ENCODE results near the gene ZBTB32. TPM values are rescaled to one million over a fixed set of nuclear protein-coding genes. Genes with fewer than 3 reads are reported as not detected.

ZBTB32 gene
- total RNA-seq, 1 donor from 2014 or later, result not detected

DNA sequence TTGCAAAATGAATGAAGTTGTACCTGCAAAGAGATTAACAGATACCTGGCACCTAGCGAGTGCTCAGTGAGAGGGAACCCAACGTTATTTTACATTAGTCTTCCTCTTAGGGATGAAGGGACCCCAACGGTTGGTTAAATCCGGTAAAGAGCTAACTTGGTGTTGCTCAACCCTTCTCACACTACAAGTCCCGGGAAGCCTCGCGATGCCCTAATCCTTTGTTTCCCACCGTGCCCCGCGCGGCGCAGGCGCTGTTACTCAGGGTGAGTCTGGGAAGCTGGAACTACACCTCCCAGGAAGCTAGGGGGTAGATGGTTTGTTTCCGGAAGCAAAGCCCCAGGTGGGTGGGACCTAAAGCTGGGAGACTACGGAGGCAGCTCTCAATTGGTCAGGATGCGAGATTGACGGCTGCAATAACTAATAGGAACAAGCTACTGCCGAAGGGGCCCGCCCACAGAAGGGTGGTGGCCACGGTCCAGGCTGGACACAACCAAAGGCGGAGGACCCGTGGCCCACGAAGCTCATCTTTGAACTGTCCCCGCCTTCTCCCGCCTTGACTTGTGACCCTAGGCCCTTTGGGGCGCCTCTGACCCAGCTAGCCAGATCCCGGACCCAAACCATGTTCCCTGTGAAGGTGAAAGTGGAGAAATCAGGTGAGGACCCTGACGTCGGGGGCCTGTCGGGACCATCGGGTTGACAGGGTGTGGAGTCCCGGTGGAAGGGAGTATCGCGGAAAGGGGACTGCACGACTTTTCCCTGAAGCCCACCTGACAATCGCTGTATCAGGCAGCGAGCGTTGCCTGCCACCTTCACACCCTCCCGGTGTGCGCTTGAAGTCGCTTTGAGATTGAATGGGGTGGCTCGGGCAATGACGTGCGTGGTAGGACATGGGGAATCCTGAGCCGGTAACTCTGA lies 44.0 kb downstream of the ZBTB32 start, which contains the start of gene LIN37:
Gene LIN37 (plus strand): TSS at position 471 of the 915 bp plus-strand sequence. CDS start 149 bp downstream, at position 620.
- TF ChIP-seq, protein P1, sequence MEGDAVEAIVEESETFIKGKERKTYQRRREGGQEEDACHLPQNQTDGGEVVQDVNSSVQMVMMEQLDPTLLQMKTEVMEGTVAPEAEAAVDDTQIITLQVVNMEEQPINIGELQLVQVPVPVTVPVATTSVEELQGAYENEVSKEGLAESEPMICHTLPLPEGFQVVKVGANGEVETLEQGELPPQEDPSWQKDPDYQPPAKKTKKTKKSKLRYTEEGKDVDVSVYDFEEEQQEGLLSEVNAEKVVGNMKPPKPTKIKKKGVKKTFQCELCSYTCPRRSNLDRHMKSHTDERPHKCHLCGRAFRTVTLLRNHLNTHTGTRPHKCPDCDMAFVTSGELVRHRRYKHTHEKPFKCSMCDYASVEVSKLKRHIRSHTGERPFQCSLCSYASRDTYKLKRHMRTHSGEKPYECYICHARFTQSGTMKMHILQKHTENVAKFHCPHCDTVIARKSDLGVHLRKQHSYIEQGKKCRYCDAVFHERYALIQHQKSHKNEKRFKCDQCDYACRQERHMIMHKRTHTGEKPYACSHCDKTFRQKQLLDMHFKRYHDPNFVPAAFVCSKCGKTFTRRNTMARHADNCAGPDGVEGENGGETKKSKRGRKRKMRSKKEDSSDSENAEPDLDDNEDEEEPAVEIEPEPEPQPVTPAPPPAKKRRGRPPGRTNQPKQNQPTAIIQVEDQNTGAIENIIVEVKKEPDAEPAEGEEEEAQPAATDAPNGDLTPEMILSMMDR (conservative IDR thresholded peaks at IDR 0.05; ENCODE audit: low read depth, low read length), result no peak

DNA sequence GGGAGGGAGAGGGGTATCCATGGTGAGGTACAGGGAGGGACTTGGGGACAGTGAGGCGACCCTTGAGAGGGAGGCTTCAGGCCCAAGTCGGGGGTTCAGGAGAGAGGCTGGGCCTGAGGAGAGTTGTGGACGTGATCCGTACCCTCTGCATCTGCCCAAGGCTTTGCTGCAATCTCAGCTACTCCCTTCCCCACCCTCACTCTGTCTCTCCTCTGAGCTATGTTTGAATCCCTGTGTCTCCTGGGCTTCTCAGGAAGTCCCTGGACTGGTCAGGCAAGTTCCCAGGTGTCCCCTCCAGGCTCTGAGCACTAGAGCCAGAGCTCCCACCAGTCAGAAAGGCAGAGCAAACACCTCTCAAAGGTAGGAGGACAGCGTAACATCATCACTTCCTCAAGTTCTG lies 45.8 kb downstream of the ZBTB32 start:
- no peak overlapping the region for H3K4me3 ChIP-seq (ENCODE audit: low read depth, low read length)
- no peak for DNase-seq (ENCODE audit: low read depth)
- TF ChIP-seq, protein P1 (conservative IDR thresholded peaks at IDR 0.05; ENCODE audit: low read depth, low read length), result no peak

More for the DNA sequence above, 44.0 kb downstream of the ZBTB32 start, which contains the start of gene LIN37:
- peak within 1 kb of the TSS; percentile 84 for H3K4me3 ChIP-seq (ENCODE audit: low read depth, low read length)
- peak; percentile 97 for DNase-seq (ENCODE audit: low read depth)

DNA sequence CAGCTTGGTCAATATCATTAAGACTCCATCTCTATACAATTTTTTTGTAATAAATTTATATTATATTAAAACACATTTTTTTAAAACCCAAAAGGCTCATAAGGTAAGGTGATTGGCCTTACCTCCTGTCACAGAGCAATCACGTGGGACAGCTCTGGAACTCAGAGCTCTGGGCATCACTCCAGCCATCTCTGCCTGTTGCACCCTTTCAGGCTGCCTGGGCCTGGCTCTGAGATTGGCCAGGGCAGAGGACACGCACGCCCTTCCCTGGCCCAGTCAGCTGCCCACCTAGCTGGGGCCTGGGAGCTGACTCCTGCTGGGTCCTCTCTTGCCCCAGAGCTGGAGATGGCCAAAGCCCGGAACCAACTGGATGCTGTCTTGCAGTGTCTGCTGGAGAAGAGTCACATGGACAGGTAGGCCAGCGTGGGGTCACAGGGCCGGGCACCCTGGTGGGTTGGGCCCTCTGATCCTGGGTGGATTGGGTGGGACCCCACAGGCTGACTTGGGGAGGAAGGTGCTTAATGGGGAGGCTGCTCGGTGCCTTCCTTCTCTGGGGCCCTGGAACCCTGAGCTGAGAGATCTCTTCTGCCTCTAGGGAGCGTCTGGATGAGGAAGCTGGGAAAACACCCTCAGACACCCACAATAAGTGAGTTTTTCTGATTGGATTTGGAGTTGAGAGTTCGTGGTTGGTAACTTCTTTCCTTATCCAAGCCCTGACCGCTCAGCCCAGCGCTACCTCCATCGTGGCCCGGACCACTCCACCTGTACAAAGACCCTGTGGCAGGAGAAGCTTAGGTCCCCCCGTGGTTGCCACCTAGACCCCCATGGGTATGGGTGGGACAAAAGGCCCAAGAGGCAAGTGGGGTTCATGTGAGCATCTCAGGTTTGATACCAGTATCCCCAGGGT lies 47.7 kb downstream of the ZBTB32 start:
- H3K4me3 ChIP-seq (ENCODE audit: low read depth, low read length), result no peak overlapping the region
- TF ChIP-seq, protein P1 (conservative IDR thresholded peaks at IDR 0.05; ENCODE audit: low read depth, low read length), result no peak
- no peak for DNase-seq (ENCODE audit: low read depth)

DNA sequence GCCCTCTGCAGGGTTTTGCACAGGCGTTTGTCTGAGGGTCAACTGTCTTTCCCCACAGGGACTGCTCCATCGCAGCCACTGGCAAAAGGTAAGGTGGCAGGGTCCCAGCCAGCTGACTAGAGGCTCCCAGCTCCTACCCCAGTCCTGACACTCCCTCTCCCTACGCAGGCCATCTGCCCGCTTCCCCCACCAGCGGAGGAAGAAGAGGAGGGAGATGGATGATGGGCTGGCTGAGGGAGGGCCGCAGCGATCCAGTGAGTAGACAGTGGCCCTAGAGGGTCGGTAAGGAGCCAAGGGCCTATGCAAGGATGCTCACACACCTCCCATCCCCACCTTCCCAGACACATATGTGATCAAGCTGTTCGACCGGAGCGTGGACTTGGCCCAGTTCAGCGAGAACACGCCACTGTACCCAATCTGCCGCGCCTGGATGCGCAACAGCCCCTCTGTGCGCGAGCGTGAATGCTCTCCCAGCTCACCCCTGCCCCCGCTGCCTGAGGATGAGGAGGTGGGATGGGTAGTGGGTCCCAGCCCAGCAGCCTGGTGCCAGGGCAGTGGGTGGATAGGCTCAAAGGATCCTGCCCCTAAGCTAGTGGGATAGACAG lies 48.5 kb downstream of the ZBTB32 start:
- TF ChIP-seq, protein P1 (conservative IDR thresholded peaks at IDR 0.05; ENCODE audit: low read depth, low read length), result no peak
- no peak overlapping the region for H3K4me3 ChIP-seq (ENCODE audit: low read depth, low read length)
- no peak for DNase-seq (ENCODE audit: low read depth)

DNA sequence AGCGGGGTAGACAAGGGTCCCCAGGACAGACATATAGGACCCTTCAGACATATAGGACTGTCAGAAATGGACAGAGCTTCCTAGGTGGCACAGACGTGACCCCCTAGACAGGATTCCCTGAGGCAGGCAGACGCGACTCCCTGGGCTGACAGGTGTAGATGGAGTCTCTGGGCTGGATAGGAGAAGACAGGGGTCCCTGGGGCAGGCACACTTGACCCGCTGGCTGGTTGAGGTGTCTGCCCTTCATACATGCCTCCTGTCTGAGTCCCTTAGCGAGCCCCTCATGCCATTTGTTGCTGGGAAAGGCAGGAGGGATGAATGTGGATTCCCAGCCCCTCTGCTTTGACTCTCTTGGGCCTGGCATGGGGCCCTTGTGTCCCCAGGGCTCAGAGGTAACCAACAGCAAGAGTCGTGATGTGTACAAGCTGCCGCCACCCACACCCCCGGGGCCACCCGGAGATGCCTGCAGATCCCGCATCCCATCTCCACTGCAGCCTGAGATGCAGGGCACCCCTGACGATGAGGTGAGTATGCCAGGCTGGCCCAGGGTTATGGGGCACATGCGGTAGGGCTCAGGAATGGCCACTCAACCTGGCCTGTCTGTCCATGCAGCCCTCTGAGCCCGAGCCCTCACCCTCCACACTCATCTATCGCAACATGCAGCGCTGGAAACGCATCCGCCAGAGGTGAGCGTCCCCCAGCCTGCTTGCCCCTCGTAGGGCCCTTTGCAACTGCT lies 49.4 kb downstream of the ZBTB32 start:
- TF ChIP-seq, protein P1 (conservative IDR thresholded peaks at IDR 0.05; ENCODE audit: low read depth, low read length), result no peak
- no peak for DNase-seq (ENCODE audit: low read depth)
- H3K4me3 ChIP-seq (ENCODE audit: low read depth, low read length), result no peak overlapping the region
